GM11168 (cell line): Measurements from ENCODE around the gene SF3B3.
"Not testable (repeated sequence)": the region's sequence is repeated elsewhere in the genome, so short reads cannot be mapped to it uniquely, and the experiment has no call there.

Experiments used
- in situ Hi-C: fragments of 300-500 bp; cut with MboI; formaldehyde crosslinking; loops from one replicate; pipeline ENCODE4 v1.12.0; 2022; ENCODE audit warnings: low sequenced_read_pairs; ENCODE audit not compliant: unreplicated experiment

The SF3B3 gene

DNA sequence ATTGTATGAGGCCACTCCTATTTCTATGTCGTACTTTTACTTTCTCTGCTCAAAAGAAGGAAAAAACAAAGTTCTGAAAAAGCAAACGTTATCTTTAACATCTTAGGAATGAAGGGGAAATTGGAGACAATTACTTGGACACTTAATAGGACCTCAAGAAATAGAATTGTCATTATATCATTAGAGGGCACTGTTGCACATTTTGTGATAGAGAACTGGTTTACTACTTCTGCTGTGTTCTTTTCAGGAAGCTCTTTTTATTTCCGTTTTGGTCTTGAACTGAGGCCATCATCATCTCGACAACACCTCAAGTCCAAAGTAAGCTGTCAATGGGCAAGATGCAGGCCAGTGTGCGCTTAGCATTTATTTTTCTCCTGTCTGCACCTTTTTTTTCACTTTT, 14.9 kb upstream of the SF3B3 start:
- in situ Hi-C loops: no loop called here

DNA sequence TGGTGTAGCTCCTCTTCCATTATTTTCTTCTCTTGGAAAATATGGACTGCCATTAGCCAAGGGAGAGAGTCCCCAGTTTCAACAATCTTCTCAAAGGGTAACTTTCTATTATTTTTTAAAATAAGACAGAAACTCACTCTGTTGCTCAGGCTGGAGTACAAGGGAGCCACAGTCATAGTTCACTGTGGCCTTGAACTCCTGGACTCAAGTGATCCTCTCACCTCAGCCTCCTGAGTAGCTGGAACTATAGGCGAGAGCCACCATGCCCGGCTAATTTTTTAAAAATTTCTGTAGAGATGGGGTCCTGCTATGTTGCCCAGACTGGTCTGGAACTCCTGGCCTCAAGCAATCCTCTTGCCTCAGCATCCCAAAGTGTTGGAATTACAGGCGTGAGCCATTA, 13.4 kb upstream of the SF3B3 start:
- in situ Hi-C loops: no loop called here

DNA sequence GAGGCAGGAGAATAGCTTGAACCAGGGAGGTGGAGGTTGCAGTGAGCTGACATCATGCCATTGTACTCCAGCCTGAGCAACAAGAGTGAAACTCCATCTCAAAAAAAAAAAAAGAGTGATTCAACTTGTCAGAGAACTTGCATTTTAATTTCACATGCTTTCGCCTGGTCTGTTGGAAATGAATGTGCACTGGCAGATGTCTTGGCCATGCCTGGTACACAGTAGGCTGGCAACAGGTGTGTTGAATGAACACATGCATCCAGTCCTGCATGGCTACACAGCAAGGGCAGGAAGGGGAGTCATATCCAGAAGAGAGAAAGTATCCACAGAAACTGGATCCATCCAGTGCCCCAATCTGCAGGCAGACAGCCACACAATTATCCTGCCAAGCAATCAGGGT, 11.8 kb upstream of the SF3B3 start:
- in situ Hi-C loops: no loop called here

DNA sequence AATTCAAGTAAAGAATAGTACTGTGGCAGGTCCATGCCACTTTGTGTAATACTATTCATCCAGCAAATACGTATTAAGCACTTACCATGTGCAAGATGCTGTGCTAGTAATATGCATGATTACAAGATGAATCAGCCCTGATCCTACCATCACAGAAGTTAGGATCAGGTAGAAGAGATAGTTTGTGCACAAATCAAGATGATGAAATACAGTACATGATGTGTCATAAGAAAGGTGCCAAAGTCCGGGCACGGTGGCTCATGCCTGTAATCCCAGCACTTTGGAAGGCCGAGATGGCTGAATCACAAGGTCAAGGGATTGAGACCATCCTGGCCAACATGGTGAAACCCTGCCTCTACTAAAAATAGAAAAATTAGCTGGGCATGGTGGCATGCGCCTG, 11.2 kb upstream of the SF3B3 start:
- in situ Hi-C loops: no loop called here

DNA sequence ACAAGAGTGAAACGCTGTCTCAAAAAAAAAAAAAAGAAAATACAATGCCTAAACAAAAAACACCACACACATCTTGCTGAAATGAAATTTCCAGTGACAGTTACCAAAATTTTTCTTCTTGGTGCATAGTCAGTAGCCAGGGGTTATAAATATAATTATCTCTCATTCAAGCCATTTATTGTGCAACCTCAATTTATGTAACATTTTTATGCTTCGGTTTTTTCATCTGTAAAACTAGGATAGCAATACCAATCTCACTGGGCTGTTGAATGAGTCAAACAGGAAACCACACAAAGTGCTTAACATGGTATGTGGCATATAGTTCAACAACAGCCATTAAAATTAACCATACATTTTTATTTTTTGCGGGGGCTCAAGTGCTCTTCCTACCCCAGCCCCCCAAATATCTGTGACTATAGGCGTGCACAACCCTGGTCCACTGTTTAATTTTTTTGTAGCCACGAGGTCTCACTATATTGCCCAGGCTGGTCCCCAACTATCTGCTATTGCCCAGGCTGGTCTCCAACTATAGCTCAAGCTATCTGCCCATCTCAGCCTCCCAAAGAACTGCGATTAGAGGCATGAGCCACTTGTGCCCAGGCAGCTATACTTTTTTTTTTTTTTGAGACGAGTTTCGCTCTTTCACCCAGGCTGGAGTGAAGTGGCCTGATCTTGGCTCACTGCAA, 2.9 kb upstream of the SF3B3 start:
- in situ Hi-C loops: no loop called here

DNA sequence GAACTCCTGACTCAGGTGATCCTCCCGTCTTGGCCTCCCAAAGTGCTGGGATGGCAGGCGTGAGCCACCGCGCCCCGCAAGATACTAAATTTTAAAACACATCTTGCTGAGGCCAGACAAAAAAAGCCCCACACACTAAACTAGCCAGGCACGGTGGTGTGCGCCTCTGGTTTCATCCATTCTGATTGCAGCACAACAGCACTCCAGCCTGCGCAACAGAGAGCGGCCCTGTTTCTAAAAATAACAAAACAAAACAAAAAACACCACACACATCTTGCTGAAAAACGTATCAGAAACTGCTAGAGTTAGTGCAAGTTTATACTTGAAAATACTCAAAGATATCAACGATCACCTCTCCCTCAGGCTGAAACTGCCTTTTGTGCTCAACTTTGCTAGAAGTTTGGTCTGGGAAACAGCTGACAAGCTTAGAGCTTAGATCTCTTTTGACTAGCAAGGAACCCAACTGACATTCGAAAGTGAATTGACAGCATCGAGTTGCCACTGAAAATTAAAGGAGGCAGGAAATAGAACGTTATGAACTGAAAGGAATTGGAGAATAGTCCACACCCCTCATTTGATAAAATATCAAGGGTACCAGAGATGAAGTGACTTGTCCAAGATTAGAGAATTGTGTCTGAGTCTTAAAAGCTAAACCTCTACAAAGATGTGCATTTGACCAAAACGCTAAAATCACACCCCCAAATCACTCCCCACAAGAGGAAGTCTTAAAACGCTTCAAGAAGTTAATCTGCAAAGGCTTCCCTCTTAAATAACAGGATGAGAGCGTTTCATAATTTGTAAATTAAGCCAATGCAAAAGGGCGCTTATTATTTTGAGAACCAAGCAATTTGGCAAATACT, 1.2 kb upstream of the SF3B3 start:
- in situ Hi-C loops: no loop called here

DNA sequence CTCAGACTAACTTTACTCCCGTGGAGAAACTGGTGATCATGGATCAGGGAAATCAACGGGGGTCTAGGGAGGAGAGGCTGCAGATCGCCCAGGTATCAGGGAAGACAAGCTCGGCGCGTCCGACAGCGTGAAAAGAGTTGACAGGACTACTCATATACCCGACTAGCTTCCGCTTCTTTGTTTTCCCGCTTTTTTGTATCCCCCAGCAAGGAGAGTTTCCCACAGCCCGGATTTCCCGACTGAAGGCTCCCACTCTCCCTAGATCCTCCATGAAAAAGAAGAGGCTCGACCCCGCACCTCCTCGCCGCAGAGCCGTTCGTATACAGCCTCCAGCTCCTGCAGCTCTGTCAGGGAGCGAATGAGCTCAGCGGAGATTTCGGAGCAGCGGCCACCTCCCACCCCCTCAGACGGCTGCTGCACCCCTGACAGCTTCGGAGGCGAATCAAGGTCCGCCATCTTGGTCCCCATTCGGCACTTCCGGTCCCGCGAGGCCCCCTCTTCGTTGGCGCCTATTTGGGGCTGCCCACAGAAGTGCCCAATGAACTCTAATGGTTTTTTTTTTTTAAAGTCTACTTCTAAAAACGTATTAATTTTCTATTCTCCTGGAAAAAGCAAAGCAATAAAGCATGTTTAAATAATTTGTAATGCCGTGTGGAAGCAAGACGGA, 407 bp upstream of the SF3B3 start, which contains the start of gene COG4:
Gene COG4, minus strand, starts transcription at position 479 of the 667 bp plus-strand sequence. Its CDS starts 11 bp downstream, at position 468.
- in situ Hi-C loops: no loop called here

DNA sequence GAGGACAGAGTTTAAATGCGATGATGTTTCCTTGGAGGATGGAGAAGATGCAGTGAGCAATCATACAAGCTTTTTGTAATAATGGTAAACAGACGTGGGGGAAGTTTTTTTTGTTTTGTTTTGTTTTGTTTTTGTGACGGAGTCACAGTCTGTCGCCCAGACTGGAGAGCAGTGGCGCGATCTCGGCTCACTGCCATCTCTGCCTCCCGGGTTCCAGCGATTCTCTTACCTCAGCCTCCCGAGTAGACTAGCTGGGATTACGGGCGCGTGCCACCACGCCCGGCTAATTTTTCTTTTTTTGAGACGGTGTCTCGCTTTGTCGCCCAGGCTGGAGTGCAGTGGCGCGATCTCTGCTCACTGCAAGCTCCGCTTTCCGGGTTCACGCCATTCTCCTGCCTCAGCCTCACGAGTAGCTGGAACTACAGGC, 796 bp downstream of the SF3B3 start:
- in situ Hi-C loops: not testable (repeated sequence)

DNA sequence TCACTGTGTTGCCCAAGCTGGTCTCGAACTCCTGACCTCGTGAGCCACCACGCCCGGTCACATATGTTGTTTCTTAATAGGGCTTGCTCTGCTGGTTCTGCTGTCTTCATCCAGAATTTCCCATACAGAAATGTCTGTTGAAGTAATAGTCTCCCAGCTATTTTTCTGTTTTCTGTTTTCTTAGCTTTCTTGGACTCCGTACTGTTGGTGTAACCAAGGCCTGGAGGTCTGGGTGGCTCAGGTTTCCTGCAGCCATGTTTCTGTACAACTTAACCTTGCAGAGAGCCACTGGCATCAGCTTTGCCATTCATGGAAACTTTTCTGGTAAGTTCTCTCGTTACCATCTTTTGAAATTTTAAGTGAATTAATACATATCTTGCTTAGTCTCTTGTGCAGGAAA, 2.8 kb downstream of the SF3B3 start:
- in situ Hi-C loops: no loop called here

DNA sequence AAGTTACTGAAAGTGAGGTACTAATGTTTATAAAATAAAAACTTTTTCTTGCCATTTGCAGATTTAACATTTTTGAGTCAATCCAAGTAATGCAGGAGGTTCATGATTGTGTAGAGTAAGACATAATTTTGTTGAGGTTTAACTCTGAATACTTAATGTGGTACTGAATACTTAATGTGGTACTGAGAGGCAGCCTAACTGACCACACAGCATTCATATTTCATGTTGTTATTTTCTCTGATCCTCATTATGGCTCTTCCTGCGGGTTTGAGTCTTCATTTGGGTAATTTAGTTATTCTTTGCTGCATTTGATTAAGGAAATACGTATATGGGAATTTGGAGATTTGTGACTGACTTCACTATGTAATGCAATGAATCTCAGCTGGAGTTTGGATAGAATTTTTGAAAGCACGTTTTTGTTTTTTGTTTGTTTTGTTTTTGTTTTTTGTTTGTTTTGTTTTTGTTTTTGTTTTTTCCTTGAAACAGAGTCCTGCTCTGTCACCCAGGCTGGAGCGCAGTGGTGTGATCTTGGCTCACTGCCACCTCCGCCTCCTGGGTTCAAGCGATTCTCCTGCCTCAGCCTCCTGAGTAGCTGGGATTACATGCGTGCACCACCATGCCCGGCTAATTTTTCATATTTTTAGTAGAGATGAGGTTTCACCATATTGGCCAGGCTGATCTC, 3.8 kb downstream of the SF3B3 start:
- in situ Hi-C loops: no loop called here

DNA sequence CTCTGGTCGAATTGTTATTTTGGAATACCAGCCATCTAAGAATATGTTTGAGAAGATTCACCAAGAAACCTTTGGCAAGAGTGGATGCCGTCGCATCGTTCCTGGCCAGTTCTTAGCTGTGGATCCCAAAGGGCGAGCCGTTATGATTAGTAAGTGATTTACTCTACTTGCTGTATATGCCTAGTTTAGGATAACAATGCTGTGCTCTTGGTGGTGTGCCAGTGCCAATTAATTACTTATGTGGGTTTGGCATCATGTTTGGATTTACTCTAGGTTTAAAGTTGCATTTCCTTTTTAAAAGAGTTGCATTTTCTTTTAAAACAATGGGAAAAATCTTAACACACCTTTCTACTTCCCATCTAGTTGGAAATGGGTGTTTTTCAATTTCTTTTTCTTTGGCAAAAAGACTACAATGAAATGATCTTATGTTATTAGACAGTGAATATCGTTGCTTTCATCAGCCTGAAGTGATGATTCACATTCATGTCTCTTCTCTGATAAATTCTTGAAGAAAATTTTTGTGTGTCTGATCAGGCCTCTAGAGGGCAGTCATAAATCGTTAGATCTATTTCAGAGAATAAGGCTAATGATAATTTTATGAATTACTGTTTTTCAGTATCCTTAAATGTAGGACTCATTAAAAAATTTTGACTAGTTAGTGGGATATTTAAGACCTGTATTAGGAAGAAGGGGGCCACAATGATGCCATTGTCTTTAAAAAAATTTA, 5.6 kb downstream of the SF3B3 start:
- in situ Hi-C loops: no loop called here

DNA sequence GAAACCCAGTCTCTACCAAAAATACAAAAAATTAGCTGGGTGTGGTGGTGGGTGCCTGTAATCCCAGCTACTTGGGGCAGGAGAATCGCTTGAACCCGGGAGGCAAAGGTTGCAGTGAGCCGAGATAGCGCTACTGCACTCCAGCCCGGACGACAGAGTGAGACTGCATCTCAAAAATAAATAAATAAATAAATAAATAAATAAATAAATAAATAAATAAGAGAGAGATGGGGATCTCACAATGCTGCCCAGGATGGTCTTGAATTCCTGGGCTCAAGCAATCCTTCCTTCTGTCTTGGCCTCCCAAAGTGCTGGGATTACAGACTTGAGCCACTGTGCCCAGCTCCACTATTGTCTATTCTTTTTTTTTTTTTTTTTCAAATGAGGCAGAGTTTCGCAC, 6.3 kb downstream of the SF3B3 start:
- in situ Hi-C loops: not testable (repeated sequence)

DNA sequence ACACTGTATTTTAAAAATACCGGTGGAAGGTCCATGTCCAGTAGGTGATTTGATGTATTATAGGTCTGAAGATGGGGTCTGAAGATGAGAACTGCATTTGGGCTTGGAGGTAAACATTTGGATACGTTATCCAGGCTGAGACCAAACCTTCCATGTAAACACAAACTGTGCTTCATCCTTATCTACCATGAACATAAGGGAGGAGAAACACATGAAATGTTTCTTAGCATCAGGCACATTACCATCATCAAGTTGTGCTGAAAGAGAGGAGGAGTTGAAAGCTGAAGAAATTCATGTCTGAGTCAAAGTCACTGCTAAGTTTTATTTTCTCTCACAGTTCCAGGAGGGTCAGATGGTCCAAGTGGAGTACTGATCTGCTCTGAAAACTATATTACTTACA, 11.4 kb downstream of the SF3B3 start:
- in situ Hi-C loops: no loop called here

DNA sequence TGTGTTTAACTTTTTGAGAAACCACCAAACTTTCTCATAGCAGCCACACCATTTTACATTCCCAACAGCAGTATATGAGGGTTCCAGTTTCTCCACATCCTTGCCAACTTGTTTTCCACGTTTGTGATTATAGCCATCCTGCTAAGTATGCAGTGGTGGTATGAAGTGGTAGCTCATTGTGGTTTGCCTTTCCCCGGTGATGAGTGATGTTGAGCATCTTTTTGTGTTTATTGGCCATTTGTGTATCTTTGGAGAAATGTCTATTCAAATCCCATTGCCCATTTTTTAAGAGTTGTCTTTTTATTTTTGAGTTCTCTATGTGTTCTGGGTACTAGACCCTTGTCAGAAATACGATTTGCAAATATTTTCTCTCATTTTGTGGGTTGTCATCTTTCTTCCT, 17.4 kb downstream of the SF3B3 start:
- in situ Hi-C loops: no loop called here

DNA sequence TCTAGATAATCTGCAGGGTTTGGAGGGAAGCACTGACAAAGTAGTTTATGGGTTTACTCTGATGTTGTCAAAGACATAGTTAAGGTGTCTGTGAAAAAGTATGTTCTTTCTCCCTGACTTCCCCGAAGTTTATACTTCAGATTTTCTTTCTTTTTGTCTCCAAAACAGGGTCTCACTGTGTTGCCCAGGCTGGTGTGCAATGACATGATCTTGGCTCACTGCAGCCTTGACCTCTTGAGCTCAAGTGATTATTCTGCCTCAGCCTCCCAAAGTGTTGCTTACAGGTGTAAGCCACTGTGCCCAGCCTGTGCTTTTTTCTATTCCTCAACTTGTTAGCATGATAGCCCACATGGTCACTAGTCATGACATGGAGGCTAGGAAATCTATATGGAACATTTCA, 20.9 kb downstream of the SF3B3 start:
- in situ Hi-C loops: no loop called here

DNA sequence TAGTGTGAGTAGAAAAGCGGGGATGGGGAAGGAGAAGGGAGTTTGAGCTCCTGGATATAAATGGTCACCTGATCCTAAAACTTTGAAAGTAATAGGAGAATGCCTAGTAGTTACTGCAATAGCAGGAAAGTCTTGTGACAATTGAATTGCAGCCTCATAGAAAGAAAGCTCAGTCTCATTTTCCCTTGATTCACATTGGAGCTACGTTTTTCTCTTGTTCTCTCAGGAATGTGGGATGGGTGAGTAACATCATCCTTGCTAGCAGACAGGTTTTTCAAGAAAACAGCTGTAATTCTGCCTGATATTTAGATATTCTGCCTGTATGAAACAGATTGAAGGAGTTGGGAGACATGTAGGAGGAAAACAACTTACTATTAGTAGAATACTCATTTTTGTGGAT, 25.3 kb downstream of the SF3B3 start:
- in situ Hi-C loops: no loop called here

DNA sequence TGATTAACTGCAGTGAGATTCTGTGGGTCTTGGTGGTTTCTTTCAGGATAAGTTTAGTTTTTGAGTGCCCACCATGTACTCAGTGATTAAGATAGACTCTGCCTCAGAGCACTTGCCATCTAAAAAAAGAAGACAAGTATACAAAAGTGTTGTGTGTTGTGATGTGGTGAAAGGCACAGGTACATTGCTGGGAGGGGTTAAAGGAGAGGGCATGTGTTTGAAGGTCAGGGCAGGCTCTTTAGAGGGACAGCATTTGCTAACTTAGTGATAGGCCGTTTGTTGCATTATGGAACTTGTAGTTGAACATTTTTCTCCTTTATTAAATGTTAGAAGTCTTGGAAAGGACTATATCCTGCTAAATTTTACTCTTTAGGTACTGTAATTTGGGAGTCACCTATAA, 26.5 kb downstream of the SF3B3 start:
- in situ Hi-C loops: no loop called here

DNA sequence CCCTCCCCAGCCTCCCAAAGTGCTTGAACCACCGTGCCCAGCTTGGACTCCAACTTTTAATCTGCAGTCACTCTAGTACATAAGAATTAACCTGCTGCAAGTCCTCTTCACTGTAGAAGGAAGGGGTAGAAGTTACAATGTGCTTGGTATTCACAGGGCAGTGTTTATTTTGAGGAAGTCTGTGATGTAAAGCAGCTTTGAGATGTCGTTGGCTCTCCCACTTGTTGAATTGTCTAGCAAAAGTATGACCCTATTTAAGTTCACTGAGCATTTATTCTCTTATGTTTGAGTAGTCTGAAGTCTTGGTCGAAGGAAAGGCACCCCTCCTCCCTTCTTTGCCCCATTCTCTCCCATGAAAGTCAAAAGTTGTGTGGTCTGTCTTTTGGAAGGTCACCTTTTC, 28.2 kb downstream of the SF3B3 start:
- in situ Hi-C loops: no loop called here

DNA sequence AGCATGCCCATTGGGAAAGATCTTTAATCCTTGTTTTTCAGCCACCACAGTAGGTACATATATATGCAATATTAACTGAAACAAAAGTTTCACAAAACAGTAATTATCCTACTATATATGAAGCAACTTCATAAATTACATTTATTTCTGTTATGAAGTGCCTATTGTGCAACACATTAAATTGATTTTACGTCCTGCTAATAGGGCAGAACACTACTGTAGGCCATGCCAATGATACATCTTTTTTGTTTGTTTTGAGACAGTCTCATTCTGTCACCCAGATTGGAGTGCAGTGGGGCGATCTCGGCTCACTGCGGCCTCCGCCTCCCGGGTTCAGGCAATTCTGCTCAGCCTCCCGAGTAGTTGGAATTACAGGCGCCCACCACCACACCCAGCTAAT, 29.1 kb downstream of the SF3B3 start:
- in situ Hi-C loops: no loop called here

DNA sequence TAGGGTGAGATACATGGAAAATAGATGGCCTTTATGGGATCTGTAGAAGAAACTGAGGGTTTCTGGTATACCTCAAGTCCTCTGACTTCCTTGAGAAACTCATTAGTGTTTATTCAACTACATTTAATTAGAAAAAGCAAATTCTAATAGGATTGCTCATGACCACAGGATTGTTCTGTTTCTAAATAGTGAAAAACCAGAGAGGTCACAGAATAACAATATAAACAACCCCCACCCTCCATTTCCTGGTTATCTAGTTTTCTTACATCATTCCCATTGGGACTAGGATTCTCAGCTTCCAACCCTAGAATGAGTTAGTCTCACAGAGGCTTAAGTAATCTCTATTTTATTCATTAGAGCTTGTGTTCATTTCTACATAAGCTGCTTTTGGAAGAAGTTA, 30.0 kb downstream of the SF3B3 start:
- in situ Hi-C loops: no loop called here
